Fibroblast of villous mesenchyme (primary cell): ENCODE results near the gene KLHL14. TPM values are rescaled to one million over a fixed set of nuclear protein-coding genes. Genes with fewer than 3 reads are reported as not detected.

Experiments used
- DNase-seq: peaks from one replicate; pipeline ENCODE4 v3.0.0-alpha.2; 2010; ENCODE audit warnings: low read depth
- H3K4me3 ChIP-seq: 2 replicates; pipeline ENCODE4 v1.5.1; 2011; ENCODE audit warnings: low read depth, mild to moderate bottlenecking, low read length
- CTCF ChIP-seq: IDR thresholded peaks from 2 replicates; pipeline ENCODE4 v1.5.1; 2012; ENCODE audit warnings: low read depth, mild to moderate bottlenecking, low read length; ENCODE audit not compliant: insufficient read depth
- total RNA-seq: library from RNA; depleted of rRNA; stranded (reverse); fragments of >200 nt; gene quantifications from 2 replicates; pipeline ENCODE4 v1.2.3, GENCODE V29; 2012

KLHL14 gene
- total RNA-seq, 1 donor, result not detected

GRCh38 chr18:32763293-32763692 lies 9.5 kb downstream of the KLHL14 start:
- no peak for TF ChIP-seq CTCF
- no peak for DNase-seq
- no peak overlapping the region for H3K4me3 ChIP-seq

- DNase-seq, result no peak
- no peak for TF ChIP-seq CTCF
These were observed 11.6 kb downstream of the KLHL14 start for GRCh38 chr18:32761231-32761630.

GRCh38 chr18:32760391-32760790 lies 12.4 kb downstream of the KLHL14 start:
- no peak overlapping the region for H3K4me3 ChIP-seq
- no peak for TF ChIP-seq CTCF
- no peak for DNase-seq

More at GRCh38 chr18:32761231-32761630, 11.6 kb downstream of the KLHL14 start:
- no peak overlapping the region for H3K4me3 ChIP-seq

GRCh38 chr18:32759611-32760167 lies 13.1 kb downstream of the KLHL14 start:
- H3K4me3 ChIP-seq, result no peak overlapping the region
- no peak for DNase-seq
- no peak for TF ChIP-seq CTCF

GRCh38 chr18:32754508-32755263 lies 18.1 kb downstream of the KLHL14 start:
- no peak overlapping the region for H3K4me3 ChIP-seq
- DNase-seq, result no peak
- TF ChIP-seq CTCF, result no peak

GRCh38 chr18:32753656-32754260 lies 19.1 kb downstream of the KLHL14 start:
- no peak for DNase-seq
- no peak overlapping the region for H3K4me3 ChIP-seq
- TF ChIP-seq CTCF, result no peak
